GM23338 (cell line): ENCODE data around the gene RAD23B. TPM values are rescaled to one million over a fixed set of nuclear protein-coding genes. Genes with fewer than 3 reads are reported as not detected.

ENCODE experiments used
- ATAC-seq: fragments of 200-7000 bp; cut with Tn5 transposase; 3 replicates; pipeline ENCODE4 v1.9.1; 2020
- DNase-seq: peaks from one replicate; pipeline ENCODE4 v3.0.0-alpha.2; 2015; ENCODE audit warnings: low spot score
- H2AFZ ChIP-seq: fragments of 200-600 bp; sonication (generic); 2 replicates; pipeline ENCODE4 v1.8.0; 2016; ENCODE audit warnings: antibody characterized with exemption, mild to moderate bottlenecking, moderate library complexity
- H3F3A ChIP-seq: fragments of 200-600 bp; sonication (generic); replicated peaks from 2 replicates; pipeline ENCODE4 v1.8.0; 2017; ENCODE audit warnings: antibody characterized with exemption, mixed run types, low read depth
- H3K27ac ChIP-seq: fragments of 200-600 bp; sonication (generic); 2 replicates; pipeline ENCODE4 v1.6.1; 2016; ENCODE audit warnings: low read depth
- H3K27me3 ChIP-seq: fragments of 200-600 bp; sonication (generic); 2 replicates; pipeline ENCODE4 v1.8.0; 2016; ENCODE audit warnings: mild to moderate bottlenecking, mixed run types, moderate library complexity; ENCODE audit not compliant: insufficient read depth
- H3K36me3 ChIP-seq: fragments of 200-600 bp; sonication (generic); 2 replicates; pipeline ENCODE4 v1.8.0; 2016; ENCODE audit warnings: mild to moderate bottlenecking; ENCODE audit not compliant: insufficient read depth
- H3K4me1 ChIP-seq: fragments of 200-600 bp; sonication (generic); 2 replicates; pipeline ENCODE4 v1.8.0; 2016; ENCODE audit warnings: mild to moderate bottlenecking, moderate library complexity; ENCODE audit not compliant: insufficient read depth
- H3K4me2 ChIP-seq: fragments of 200-600 bp; sonication (generic); 2 replicates; pipeline ENCODE4 v1.7.1; 2017; ENCODE audit warnings: mixed run types
- H3K4me3 ChIP-seq: fragments of 200-600 bp; sonication (generic); 2 replicates; pipeline ENCODE4 v1.6.1; 2016; ENCODE audit warnings: mixed run types
- H3K79me2 ChIP-seq: fragments of 200-600 bp; sonication (generic); replicated peaks from 2 replicates; pipeline ENCODE4 v1.8.0; 2017; ENCODE audit warnings: mild to moderate bottlenecking; ENCODE audit not compliant: insufficient read depth
- H3K9me2 ChIP-seq: fragments of 200-600 bp; sonication (generic); 2 replicates; pipeline ENCODE4 v1.8.0; 2017; ENCODE audit not compliant: insufficient read depth
- H4K20me1 ChIP-seq: fragments of 200-600 bp; sonication (generic); replicated peaks from 2 replicates; pipeline ENCODE4 v1.8.0; 2017; ENCODE audit warnings: mild to moderate bottlenecking; ENCODE audit not compliant: insufficient read depth
- H3K27ac Mint-ChIP-seq: 2 replicates; pipeline ENCODE4 v1.8.0; 2020; ENCODE audit warnings: inconsistent platforms, mild to moderate bottlenecking, moderate library complexity, mixed read lengths
- H3K27me3 Mint-ChIP-seq: 3 replicates; pipeline ENCODE4 v1.8.0; 2022; ENCODE audit warnings: low read depth, mild to moderate bottlenecking, moderate library complexity, mixed read lengths, inconsistent platforms; ENCODE audit not compliant: insufficient read depth, poor library complexity
- H3K36me3 Mint-ChIP-seq: 3 replicates; pipeline ENCODE4 v1.8.0; 2021; ENCODE audit warnings: low read depth, mild to moderate bottlenecking, inconsistent platforms, moderate library complexity, mixed read lengths
- H3K4me1 Mint-ChIP-seq: 3 replicates; pipeline ENCODE4 v1.8.0; 2020; ENCODE audit warnings: mild to moderate bottlenecking, inconsistent platforms, mixed read lengths
- H3K4me3 Mint-ChIP-seq: 3 replicates; pipeline ENCODE4 v1.8.0; 2021; ENCODE audit warnings: moderate library complexity, mild to moderate bottlenecking, inconsistent platforms, mixed read lengths
- H3K9me3 Mint-ChIP-seq: 3 replicates; pipeline ENCODE4 v1.8.0; 2020; ENCODE audit warnings: moderate library complexity, mild to moderate bottlenecking, inconsistent platforms, mixed read lengths
- CREB1 ChIP-seq: fragments of 250-450 bp; sonication (Bioruptor Pico); IDR thresholded peaks from 2 replicates; pipeline ENCODE4 v1.5.0; 2020; ENCODE audit warnings: low read depth, mild to moderate bottlenecking, moderate library complexity
- EZH2 ChIP-seq: fragments of 200-600 bp; sonication (generic); IDR thresholded peaks from one replicate; pipeline ENCODE4 v1.8.0; 2017; ENCODE audit warnings: antibody characterized with exemption, mild to moderate bottlenecking, low read depth; ENCODE audit not compliant: unreplicated experiment
- EZH2phosphoT487 ChIP-seq: fragments of 200-600 bp; sonication (generic); IDR thresholded peaks from one replicate; pipeline ENCODE4 v1.8.1; 2018; ENCODE audit warnings: antibody characterized with exemption; ENCODE audit not compliant: unreplicated experiment
- JUNB ChIP-seq: IDR thresholded peaks from one replicate; pipeline ENCODE4 v1.6.1; 2016; ENCODE audit warnings: antibody characterized with exemption; ENCODE audit not compliant: unreplicated experiment
- NANOG ChIP-seq: IDR thresholded peaks from 2 replicates; pipeline ENCODE4 v1.6.1; 2016; ENCODE audit warnings: antibody characterized with exemption, borderline replicate concordance
- POLR2AphosphoS5 ChIP-seq: IDR thresholded peaks from 2 replicates; pipeline ENCODE4 v1.6.1; 2016; ENCODE audit warnings: antibody characterized with exemption, low read depth
- STAT1 ChIP-seq: IDR thresholded peaks from one replicate; pipeline ENCODE4 v1.6.1; 2016; ENCODE audit warnings: antibody characterized with exemption; ENCODE audit not compliant: unreplicated experiment
- ZNF114 ChIP-seq: fragments of 250-450 bp; sonication (Bioruptor Pico); IDR thresholded peaks from 2 replicates; pipeline ENCODE4 v1.5.0; 2020; ENCODE audit warnings: mild to moderate bottlenecking, moderate library complexity
- ZNF331 ChIP-seq: fragments of 250-450 bp; sonication (Bioruptor Pico); IDR thresholded peaks from 2 replicates; pipeline ENCODE4 v1.5.0; 2020; ENCODE audit warnings: low read depth, mild to moderate bottlenecking, moderate library complexity
- polyA plus RNA-seq: library from polyadenylated mRNA; unstranded; fragments of >200 nt; fragmentation: Nextera tagmentation; extraction: Ambion mirVana; gene quantifications from 2 replicates; pipeline ENCODE4 v1.2.1, GENCODE V29; 2016
- total RNA-seq: library from RNA; depleted of rRNA; stranded (reverse); fragments of >200 nt; shearing (Covaris generic); gene quantifications from 2 replicates; pipeline ENCODE4 v1.2.3, GENCODE V29; 2014
- TF ChIP-seq, protein P1 (sequence below): fragments of 250-450 bp; sonication (Bioruptor Pico); IDR thresholded peaks from 2 replicates; pipeline ENCODE4 v1.5.0; 2020; ENCODE audit warnings: mild to moderate bottlenecking, moderate library complexity
- TF ChIP-seq, protein P2 (sequence below): IDR thresholded peaks from one replicate; pipeline ENCODE4 v1.6.1; 2018; ENCODE audit warnings: antibody characterized with exemption; ENCODE audit not compliant: unreplicated experiment
- TF ChIP-seq, protein P3 (sequence below), 2 experiments: fragments of 200-600 bp in 1 of 2; sonication (generic) in 1 of 2; conservative IDR thresholded peaks; 2 replicates each; pipeline versions ENCODE4 v1.5.1 to v1.6.1; 2016 to 2017; ENCODE audit warnings: antibody characterized with exemption in 2 of 2, low read depth in 2 of 2, mild to moderate bottlenecking in 2 of 2, moderate library complexity in 1 of 2
- TF ChIP-seq, protein P4 (sequence below): IDR thresholded peaks from 2 replicates; pipeline ENCODE4 v1.6.1; 2016; ENCODE audit warnings: antibody characterized with exemption

The RAD23B gene
- total and polyA plus RNA-seq, 2 experiments from 2014 or later, result 31.1 to 137 TPM

DNA sequence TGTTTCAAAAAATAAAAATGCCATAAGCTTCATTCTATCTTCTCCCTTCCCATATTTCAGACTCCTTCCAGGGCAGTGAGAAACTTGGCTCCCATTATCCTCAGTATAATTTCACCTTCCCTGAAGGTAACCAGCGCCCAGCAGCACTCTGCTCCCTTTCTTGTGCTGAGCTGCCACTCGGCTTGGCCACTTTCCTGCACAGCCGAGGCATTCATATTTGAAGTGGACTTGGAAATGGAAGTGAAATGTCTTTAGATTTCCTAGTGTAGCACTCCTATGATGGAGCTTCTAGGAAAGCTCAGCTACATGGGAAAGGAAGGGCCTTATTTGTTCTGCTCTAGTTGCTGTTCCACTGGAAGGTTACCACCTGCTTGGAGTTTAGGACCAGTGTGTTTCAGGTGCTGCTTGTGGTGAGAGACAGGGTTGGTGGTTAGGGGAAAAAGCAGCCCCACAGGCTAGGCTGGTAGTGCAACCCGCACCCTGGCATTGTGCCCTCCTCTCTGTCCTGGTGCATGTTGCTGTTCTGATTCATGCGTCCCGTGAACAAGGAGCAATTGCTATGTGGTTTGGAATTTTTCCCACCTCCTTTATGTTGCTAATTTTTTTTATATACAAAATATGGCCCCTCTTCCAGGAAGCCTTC, 53.8 kb downstream of the RAD23B start:
- no peak overlapping the region for H3K4me3 Mint-ChIP-seq
- Histone ChIP-seq H4K20me1 (peaks cover 14% of the 10 kb centered on the region), H3F3A (0 out of 2 replicates have a peak, but pooled peaks cover 4% of the 10 kb centered on the region), H3K79me2 (no peaks in the 10 kb centered on the region), H2AFZ (no peak overlapping the region), H3K4me3 (no peak overlapping the region), H3K4me2 (no peak overlapping the region), H3K27ac (no peak overlapping the region), H3K9me2 (no peaks in the 10 kb centered on the region), H3K27me3 (no peaks in the 10 kb centered on the region), H3K4me1 (no peaks in the 10 kb centered on the region; the same call in 1 of the 2 replicates), H3K36me3 (peaks cover 8% of the 10 kb centered on the region; the same call in 1 of the 2 replicates)
- H3K36me3 Mint-ChIP-seq, result peaks cover 45% of the 10 kb centered on the region
- peak overlapping the region; percentile 81; the same call in 1 of the 2 replicates for H3K27ac Mint-ChIP-seq
- TF ChIP-seq JUNB (no peak), EZH2phosphoT487 (no peak), POLR2AphosphoS5 (no peak), NANOG (no peak), ZNF114 (CRISPR knock-in tag) (no peak), STAT1 (no peak), EZH2 (no peak), CREB1 (CRISPR knock-in tag) (no peak), ZNF331 (CRISPR knock-in tag) (no peak)
- TF ChIP-seq, protein P1, sequence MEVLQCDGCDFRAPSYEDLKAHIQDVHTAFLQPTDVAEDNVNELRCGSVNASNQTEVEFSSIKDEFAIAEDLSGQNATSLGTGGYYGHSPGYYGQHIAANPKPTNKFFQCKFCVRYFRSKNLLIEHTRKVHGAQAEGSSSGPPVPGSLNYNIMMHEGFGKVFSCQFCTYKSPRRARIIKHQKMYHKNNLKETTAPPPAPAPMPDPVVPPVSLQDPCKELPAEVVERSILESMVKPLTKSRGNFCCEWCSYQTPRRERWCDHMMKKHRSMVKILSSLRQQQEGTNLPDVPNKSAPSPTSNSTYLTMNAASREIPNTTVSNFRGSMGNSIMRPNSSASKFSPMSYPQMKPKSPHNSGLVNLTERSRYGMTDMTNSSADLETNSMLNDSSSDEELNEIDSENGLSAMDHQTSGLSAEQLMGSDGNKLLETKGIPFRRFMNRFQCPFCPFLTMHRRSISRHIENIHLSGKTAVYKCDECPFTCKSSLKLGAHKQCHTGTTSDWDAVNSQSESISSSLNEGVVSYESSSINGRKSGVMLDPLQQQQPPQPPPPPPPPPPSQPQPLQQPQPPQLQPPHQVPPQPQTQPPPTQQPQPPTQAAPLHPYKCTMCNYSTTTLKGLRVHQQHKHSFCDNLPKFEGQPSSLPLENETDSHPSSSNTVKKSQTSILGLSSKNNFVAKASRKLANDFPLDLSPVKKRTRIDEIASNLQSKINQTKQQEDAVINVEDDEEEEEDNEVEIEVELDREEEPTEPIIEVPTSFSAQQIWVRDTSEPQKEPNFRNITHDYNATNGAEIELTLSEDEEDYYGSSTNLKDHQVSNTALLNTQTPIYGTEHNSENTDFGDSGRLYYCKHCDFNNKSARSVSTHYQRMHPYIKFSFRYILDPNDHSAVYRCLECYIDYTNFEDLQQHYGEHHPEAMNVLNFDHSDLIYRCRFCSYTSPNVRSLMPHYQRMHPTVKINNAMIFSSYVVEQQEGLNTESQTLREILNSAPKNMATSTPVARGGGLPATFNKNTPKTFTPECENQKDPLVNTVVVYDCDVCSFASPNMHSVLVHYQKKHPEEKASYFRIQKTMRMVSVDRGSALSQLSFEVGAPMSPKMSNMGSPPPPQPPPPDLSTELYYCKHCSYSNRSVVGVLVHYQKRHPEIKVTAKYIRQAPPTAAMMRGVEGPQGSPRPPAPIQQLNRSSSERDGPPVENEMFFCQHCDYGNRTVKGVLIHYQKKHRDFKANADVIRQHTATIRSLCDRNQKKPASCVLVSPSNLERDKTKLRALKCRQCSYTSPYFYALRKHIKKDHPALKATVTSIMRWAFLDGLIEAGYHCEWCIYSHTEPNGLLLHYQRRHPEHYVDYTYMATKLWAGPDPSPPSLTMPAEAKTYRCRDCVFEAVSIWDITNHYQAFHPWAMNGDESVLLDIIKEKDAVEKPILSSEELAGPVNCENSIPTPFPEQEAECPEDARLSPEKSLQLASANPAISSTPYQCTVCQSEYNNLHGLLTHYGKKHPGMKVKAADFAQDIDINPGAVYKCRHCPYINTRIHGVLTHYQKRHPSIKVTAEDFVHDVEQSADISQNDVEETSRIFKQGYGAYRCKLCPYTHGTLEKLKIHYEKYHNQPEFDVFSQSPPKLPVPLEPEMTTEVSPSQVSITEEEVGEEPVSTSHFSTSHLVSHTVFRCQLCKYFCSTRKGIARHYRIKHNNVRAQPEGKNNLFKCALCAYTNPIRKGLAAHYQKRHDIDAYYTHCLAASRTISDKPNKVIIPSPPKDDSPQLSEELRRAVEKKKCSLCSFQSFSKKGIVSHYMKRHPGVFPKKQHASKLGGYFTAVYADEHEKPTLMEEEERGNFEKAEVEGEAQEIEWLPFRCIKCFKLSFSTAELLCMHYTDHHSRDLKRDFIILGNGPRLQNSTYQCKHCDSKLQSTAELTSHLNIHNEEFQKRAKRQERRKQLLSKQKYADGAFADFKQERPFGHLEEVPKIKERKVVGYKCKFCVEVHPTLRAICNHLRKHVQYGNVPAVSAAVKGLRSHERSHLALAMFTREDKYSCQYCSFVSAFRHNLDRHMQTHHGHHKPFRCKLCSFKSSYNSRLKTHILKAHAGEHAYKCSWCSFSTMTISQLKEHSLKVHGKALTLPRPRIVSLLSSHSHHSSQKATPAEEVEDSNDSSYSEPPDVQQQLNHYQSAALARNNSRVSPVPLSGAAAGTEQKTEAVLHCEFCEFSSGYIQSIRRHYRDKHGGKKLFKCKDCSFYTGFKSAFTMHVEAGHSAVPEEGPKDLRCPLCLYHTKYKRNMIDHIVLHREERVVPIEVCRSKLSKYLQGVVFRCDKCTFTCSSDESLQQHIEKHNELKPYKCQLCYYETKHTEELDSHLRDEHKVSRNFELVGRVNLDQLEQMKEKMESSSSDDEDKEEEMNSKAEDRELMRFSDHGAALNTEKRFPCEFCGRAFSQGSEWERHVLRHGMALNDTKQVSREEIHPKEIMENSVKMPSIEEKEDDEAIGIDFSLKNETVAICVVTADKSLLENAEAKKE (CRISPR knock-in tag), result no peak
- TF ChIP-seq, protein P2, sequence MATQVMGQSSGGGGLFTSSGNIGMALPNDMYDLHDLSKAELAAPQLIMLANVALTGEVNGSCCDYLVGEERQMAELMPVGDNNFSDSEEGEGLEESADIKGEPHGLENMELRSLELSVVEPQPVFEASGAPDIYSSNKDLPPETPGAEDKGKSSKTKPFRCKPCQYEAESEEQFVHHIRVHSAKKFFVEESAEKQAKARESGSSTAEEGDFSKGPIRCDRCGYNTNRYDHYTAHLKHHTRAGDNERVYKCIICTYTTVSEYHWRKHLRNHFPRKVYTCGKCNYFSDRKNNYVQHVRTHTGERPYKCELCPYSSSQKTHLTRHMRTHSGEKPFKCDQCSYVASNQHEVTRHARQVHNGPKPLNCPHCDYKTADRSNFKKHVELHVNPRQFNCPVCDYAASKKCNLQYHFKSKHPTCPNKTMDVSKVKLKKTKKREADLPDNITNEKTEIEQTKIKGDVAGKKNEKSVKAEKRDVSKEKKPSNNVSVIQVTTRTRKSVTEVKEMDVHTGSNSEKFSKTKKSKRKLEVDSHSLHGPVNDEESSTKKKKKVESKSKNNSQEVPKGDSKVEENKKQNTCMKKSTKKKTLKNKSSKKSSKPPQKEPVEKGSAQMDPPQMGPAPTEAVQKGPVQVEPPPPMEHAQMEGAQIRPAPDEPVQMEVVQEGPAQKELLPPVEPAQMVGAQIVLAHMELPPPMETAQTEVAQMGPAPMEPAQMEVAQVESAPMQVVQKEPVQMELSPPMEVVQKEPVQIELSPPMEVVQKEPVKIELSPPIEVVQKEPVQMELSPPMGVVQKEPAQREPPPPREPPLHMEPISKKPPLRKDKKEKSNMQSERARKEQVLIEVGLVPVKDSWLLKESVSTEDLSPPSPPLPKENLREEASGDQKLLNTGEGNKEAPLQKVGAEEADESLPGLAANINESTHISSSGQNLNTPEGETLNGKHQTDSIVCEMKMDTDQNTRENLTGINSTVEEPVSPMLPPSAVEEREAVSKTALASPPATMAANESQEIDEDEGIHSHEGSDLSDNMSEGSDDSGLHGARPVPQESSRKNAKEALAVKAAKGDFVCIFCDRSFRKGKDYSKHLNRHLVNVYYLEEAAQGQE, result no peak
- TF ChIP-seq, protein P3, sequence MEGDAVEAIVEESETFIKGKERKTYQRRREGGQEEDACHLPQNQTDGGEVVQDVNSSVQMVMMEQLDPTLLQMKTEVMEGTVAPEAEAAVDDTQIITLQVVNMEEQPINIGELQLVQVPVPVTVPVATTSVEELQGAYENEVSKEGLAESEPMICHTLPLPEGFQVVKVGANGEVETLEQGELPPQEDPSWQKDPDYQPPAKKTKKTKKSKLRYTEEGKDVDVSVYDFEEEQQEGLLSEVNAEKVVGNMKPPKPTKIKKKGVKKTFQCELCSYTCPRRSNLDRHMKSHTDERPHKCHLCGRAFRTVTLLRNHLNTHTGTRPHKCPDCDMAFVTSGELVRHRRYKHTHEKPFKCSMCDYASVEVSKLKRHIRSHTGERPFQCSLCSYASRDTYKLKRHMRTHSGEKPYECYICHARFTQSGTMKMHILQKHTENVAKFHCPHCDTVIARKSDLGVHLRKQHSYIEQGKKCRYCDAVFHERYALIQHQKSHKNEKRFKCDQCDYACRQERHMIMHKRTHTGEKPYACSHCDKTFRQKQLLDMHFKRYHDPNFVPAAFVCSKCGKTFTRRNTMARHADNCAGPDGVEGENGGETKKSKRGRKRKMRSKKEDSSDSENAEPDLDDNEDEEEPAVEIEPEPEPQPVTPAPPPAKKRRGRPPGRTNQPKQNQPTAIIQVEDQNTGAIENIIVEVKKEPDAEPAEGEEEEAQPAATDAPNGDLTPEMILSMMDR (conservative IDR thresholded peaks at IDR 0.05; ENCODE audit: low read depth in 2 of 2), result no peak
- TF ChIP-seq, protein P4, sequence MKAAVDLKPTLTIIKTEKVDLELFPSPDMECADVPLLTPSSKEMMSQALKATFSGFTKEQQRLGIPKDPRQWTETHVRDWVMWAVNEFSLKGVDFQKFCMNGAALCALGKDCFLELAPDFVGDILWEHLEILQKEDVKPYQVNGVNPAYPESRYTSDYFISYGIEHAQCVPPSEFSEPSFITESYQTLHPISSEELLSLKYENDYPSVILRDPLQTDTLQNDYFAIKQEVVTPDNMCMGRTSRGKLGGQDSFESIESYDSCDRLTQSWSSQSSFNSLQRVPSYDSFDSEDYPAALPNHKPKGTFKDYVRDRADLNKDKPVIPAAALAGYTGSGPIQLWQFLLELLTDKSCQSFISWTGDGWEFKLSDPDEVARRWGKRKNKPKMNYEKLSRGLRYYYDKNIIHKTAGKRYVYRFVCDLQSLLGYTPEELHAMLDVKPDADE, result no peak
- no peaks in the 10 kb centered on the region; the same call in 2 of the 3 replicates for H3K9me3 Mint-ChIP-seq
- peaks cover 15% of the 10 kb centered on the region for H3K27me3 Mint-ChIP-seq
- DNase-seq (no peak), ATAC-seq (peak; percentile 8; the same call in 1 of the 3 replicates)
- peaks cover 9% of the 10 kb centered on the region for H3K4me1 Mint-ChIP-seq
